Panc1 (cell line): Measurements from ENCODE around the gene RGS6.

Experiments
- POLR2AphosphoS5 ChIP-seq: IDR thresholded peaks from 2 replicates; pipeline ENCODE4 v1.6.1; 2012; ENCODE audit warnings: mild to moderate bottlenecking, low read depth, low read length, moderate library complexity
- REST ChIP-seq, 2 experiments: IDR thresholded peaks; 2 replicates each; pipeline ENCODE4 v1.6.1; 2011 to 2012; ENCODE audit warnings: low read depth in 2 of 2, control low read depth in 1 of 2, low read length in 1 of 2, mild to moderate bottlenecking in 1 of 2, moderate library complexity in 1 of 2; ENCODE audit not compliant: insufficient read depth in 1 of 2
- TF ChIP-seq, protein P1 (sequence below): fragments of 450-650 bp; IDR thresholded peaks from 2 replicates; pipeline ENCODE4 v1.5.1; 2017; ENCODE audit warnings: mild to moderate bottlenecking

DNA sequence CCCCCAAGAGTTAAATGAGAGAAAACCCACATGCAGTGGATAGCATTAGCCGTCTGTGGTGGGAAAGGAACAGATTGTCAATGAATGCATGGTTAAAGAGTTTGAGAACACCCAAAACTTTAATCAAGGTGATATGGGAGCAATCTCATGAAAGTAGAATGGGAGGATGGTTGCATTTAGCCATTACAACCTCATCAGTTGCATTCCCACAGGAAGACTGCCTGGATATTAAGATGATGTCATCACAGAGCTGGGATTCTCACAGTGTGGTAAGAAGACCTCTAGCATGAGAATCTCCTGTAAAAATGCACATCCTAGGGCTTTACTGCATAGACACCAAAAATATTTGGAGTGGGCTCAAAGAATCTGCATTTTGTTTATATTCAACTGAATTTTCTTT, 284.9 kb downstream of the RGS6 start:
- TF ChIP-seq, protein P1, sequence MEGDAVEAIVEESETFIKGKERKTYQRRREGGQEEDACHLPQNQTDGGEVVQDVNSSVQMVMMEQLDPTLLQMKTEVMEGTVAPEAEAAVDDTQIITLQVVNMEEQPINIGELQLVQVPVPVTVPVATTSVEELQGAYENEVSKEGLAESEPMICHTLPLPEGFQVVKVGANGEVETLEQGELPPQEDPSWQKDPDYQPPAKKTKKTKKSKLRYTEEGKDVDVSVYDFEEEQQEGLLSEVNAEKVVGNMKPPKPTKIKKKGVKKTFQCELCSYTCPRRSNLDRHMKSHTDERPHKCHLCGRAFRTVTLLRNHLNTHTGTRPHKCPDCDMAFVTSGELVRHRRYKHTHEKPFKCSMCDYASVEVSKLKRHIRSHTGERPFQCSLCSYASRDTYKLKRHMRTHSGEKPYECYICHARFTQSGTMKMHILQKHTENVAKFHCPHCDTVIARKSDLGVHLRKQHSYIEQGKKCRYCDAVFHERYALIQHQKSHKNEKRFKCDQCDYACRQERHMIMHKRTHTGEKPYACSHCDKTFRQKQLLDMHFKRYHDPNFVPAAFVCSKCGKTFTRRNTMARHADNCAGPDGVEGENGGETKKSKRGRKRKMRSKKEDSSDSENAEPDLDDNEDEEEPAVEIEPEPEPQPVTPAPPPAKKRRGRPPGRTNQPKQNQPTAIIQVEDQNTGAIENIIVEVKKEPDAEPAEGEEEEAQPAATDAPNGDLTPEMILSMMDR: no peak
- TF ChIP-seq REST (IDR thresholded peaks at IDR 0.05; ENCODE audit: insufficient read depth in 1 of 2, low read depth in 2 of 2, low read length in 1 of 2) (no peak), POLR2AphosphoS5 (no peak)
